DOHH2 (cell line): Measurements from ENCODE around the gene CBY1.

ENCODE experiments used
- H3F3A ChIP-seq: fragments of 200-600 bp; sonication (generic), shearing (Covaris generic); 2 replicates; pipeline ENCODE4 v1.6.0; 2016; ENCODE audit warnings: antibody characterized with exemption, mild to moderate bottlenecking; ENCODE audit not compliant: control insufficient read depth, insufficient read depth
- H3K27ac ChIP-seq: fragments of 200-600 bp; sonication (generic); 2 replicates; pipeline ENCODE4 v1.5.1; 2014; ENCODE audit warnings: low read depth, mild to moderate bottlenecking, low read length, moderate library complexity
- H3K27me3 ChIP-seq: fragments of 200-600 bp; sonication (generic); 2 replicates; pipeline ENCODE4 v1.6.1; 2014; ENCODE audit warnings: mild to moderate bottlenecking, low read length, mixed read lengths; ENCODE audit not compliant: control insufficient read depth
- H3K36me3 ChIP-seq: fragments of 200-600 bp; sonication (generic); 2 replicates; pipeline ENCODE4 v1.6.1; 2014; ENCODE audit warnings: mild to moderate bottlenecking, low read length, moderate library complexity, mixed read lengths; ENCODE audit not compliant: control insufficient read depth
- H3K4me1 ChIP-seq: fragments of 200-600 bp; sonication (generic); 2 replicates; pipeline ENCODE4 v1.6.1; 2014; ENCODE audit warnings: mild to moderate bottlenecking, low read length, mixed read lengths; ENCODE audit not compliant: control insufficient read depth
- H3K4me2 ChIP-seq: fragments of 200-600 bp; sonication (generic); 2 replicates; pipeline ENCODE4 v1.6.0; 2014; ENCODE audit warnings: mild to moderate bottlenecking, low read length, moderate library complexity
- H3K4me3 ChIP-seq: fragments of 200-600 bp; sonication (generic); 2 replicates; pipeline ENCODE4 v1.5.1; 2014; ENCODE audit warnings: mild to moderate bottlenecking, low read length, mixed read lengths
- H3K79me2 ChIP-seq: fragments of 200-600 bp; sonication (generic); 2 replicates; pipeline ENCODE4 v1.6.1; 2014; ENCODE audit warnings: mild to moderate bottlenecking, low read length, mixed read lengths; ENCODE audit not compliant: control insufficient read depth
- H3K9me2 ChIP-seq: fragments of 200-600 bp; sonication (generic); replicated peaks from 2 replicates; pipeline ENCODE4 v1.6.1; 2014; ENCODE audit warnings: mild to moderate bottlenecking, low read length, mixed read lengths; ENCODE audit not compliant: control insufficient read depth
- H3K9me3 ChIP-seq: fragments of 200-600 bp; sonication (generic); 2 replicates; pipeline ENCODE4 v1.6.1; 2014; ENCODE audit warnings: antibody characterized with exemption, low read length, mixed read lengths; ENCODE audit not compliant: control insufficient read depth, insufficient read depth
- H4K20me1 ChIP-seq: fragments of 200-600 bp; sonication (generic); 2 replicates; pipeline ENCODE4 v1.6.0; 2014; ENCODE audit warnings: low read depth, mild to moderate bottlenecking, antibody characterized with exemption, low read length, moderate library complexity; ENCODE audit not compliant: control insufficient read depth, insufficient read depth
- CTCF ChIP-seq: fragments of 200-600 bp; sonication (generic); IDR thresholded peaks from one replicate; pipeline ENCODE4 v1.5.1; 2014; ENCODE audit warnings: antibody characterized with exemption, mild to moderate bottlenecking, low read depth, low read length; ENCODE audit not compliant: poor library complexity, severe bottlenecking
- EZH2phosphoT487 ChIP-seq: fragments of 200-600 bp; sonication (generic); IDR thresholded peaks from 2 replicates; pipeline ENCODE4 v1.6.1; 2017; ENCODE audit warnings: borderline replicate concordance, mild to moderate bottlenecking, antibody characterized with exemption, low read length, moderate library complexity, mixed read lengths

Gene CBY1

GRCh38 chr22:38631724-38632123 lies 24.7 kb upstream of the CBY1 start:
- TF ChIP-seq EZH2phosphoT487 (no peak), CTCF (no peak)
- Histone ChIP-seq H3K27ac (no peak overlapping the region), H3K27me3 (no peaks in the 10 kb centered on the region), H3F3A (no peaks in the 10 kb centered on the region), H4K20me1 (no peaks in the 10 kb centered on the region), H3K36me3 (no peaks in the 10 kb centered on the region), H3K4me1 (no peaks in the 10 kb centered on the region), H3K79me2 (no peaks in the 10 kb centered on the region), H3K4me2 (no peak overlapping the region), H3K9me2 (no peaks in the 10 kb centered on the region), H3K9me3 (no peaks in the 10 kb centered on the region), H3K4me3 (no peak overlapping the region)

- no peak overlapping the region for H3K27ac ChIP-seq
- no peaks in the 10 kb centered on the region for H3K79me2 ChIP-seq
- no peaks in the 10 kb centered on the region for H3K9me2 ChIP-seq
- no peaks in the 10 kb centered on the region for H3K4me1 ChIP-seq
- TF ChIP-seq CTCF = no peak
- TF ChIP-seq EZH2phosphoT487 = no peak
- H3K36me3 ChIP-seq = no peaks in the 10 kb centered on the region
- no peaks in the 10 kb centered on the region for H4K20me1 ChIP-seq
- no peaks in the 10 kb centered on the region for H3K27me3 ChIP-seq
- no peak overlapping the region for H3K4me3 ChIP-seq
- H3F3A ChIP-seq = no peaks in the 10 kb centered on the region
- no peak overlapping the region for H3K4me2 ChIP-seq
- H3K9me3 ChIP-seq = no peaks in the 10 kb centered on the region
Observed at GRCh38 chr22:38632528-38632927, 23.9 kb upstream of the CBY1 start.

GRCh38 chr22:38638216-38638615 lies 18.2 kb upstream of the CBY1 start:
- Histone ChIP-seq H3K9me2 (no peaks in the 10 kb centered on the region), H3K4me3 (no peak overlapping the region), H4K20me1 (no peaks in the 10 kb centered on the region), H3K4me2 (no peak overlapping the region), H3F3A (no peaks in the 10 kb centered on the region), H3K79me2 (no peaks in the 10 kb centered on the region), H3K27me3 (no peaks in the 10 kb centered on the region), H3K9me3 (no peaks in the 10 kb centered on the region), H3K4me1 (no peaks in the 10 kb centered on the region), H3K27ac (no peak overlapping the region), H3K36me3 (no peaks in the 10 kb centered on the region)
- TF ChIP-seq CTCF (no peak), EZH2phosphoT487 (no peak)

GRCh38 chr22:38638728-38639127 lies 17.7 kb upstream of the CBY1 start:
- Histone ChIP-seq H3K4me3 (no peak overlapping the region), H3K79me2 (no peaks in the 10 kb centered on the region), H3K27ac (no peak overlapping the region), H3K36me3 (no peaks in the 10 kb centered on the region), H3K4me2 (no peak overlapping the region), H3F3A (no peaks in the 10 kb centered on the region), H4K20me1 (no peaks in the 10 kb centered on the region), H3K4me1 (no peaks in the 10 kb centered on the region), H3K9me3 (no peaks in the 10 kb centered on the region), H3K9me2 (no peaks in the 10 kb centered on the region), H3K27me3 (no peaks in the 10 kb centered on the region)
- TF ChIP-seq CTCF (no peak), EZH2phosphoT487 (no peak)
